Measurements from ENCODE around the gene USP5.

GRCh38 chr12:6890789-6891645 is 39.1 kb downstream of the USP5 start:
- TF ChIP-seq, protein P1, sequence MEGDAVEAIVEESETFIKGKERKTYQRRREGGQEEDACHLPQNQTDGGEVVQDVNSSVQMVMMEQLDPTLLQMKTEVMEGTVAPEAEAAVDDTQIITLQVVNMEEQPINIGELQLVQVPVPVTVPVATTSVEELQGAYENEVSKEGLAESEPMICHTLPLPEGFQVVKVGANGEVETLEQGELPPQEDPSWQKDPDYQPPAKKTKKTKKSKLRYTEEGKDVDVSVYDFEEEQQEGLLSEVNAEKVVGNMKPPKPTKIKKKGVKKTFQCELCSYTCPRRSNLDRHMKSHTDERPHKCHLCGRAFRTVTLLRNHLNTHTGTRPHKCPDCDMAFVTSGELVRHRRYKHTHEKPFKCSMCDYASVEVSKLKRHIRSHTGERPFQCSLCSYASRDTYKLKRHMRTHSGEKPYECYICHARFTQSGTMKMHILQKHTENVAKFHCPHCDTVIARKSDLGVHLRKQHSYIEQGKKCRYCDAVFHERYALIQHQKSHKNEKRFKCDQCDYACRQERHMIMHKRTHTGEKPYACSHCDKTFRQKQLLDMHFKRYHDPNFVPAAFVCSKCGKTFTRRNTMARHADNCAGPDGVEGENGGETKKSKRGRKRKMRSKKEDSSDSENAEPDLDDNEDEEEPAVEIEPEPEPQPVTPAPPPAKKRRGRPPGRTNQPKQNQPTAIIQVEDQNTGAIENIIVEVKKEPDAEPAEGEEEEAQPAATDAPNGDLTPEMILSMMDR (IDR thresholded peaks at IDR 0.05), result peak; percentile 92 to 98 (median 94)
- peak; percentile 43 to 54 for TF ChIP-seq POLR2A (IDR thresholded peaks at IDR 0.05)

All from Peyer's patch (tissue), 4 donors.